Pancreas (tissue), 10 donors: ENCODE data around the gene UGT1A8. TPM values are rescaled to one million over a fixed set of nuclear protein-coding genes. Genes with fewer than 3 reads are reported as not detected.

ENCODE experiments used
- ATAC-seq, 4 donors: fragments of 200-7000 bp; cut with Tn5 transposase; one replicate each; pipeline versions ENCODE4 v1.8.0 to v1.9.1; 2020; ENCODE audit warnings: mild to moderate bottlenecking in 4 of 4, moderate library complexity in 4 of 4
- DNase-seq, 6 donors: peaks; one replicate each; pipeline ENCODE4 v3.0.0-alpha.2; 2020
- FAIRE-seq: peaks from 2 replicates; lab custom pipeline; 2012; peaks lifted over from hg19 to GRCh38; lab: Jason Lieb, UNC
- H3K27ac ChIP-seq, 4 donors: fragments of 200-600 bp; sonication (generic); 1 replicate in 3 of 4; 2 replicates in 1 of 4; pipeline versions ENCODE4 v1.5.0 to v1.8.0; 2020
- H3K27me3 ChIP-seq, 4 donors: fragments of 200-600 bp; one replicate each; pipeline ENCODE4 v1.8.0; 2021
- H3K36me3 ChIP-seq, 3 donors: fragments of 200-600 bp; sonication (generic) in 1 of 3; one replicate each; pipeline versions ENCODE4 v1.5.0 to v1.8.0; 2020 to 2021
- H3K4me1 ChIP-seq, 3 donors: fragments of 200-600 bp; one replicate each; pipeline ENCODE4 v1.8.0; 2021
- H3K4me3 ChIP-seq, 4 donors: fragments of 200-600 bp; sonication (generic) in 2 of 4; one replicate each; pipeline versions ENCODE4 v1.5.0 to v1.8.0; 2020 to 2021
- H3K9me3 ChIP-seq, 4 donors: fragments of 200-600 bp; one replicate each; pipeline ENCODE4 v1.8.0; 2021
- CTCF ChIP-seq, 4 donors: fragments of 200-600 bp; sonication (generic) in 3 of 4; IDR thresholded peaks; one replicate each; pipeline versions ENCODE4 v1.5.0 to v1.8.0; 2021; ENCODE audit warnings: antibody characterized with exemption in 4 of 4
- WGBS, 2 donors: extraction: QIAGEN DNeasy Blood & Tissue Kit; methylation state at CpG; one replicate each; pipeline ENCODE4 v1.1.7; 2013; 5-methylcytosine and 5-hydroxymethylcytosine counted together
- intact Hi-C, 3 donors: fragments of 100-400 bp; cut with DNase I; formaldehyde crosslinking; loops; one replicate each; pipeline versions ENCODE4 v1.11.1 to v1.14.2; 2022
- polyA plus RNA-seq, 2 donors: library from polyadenylated mRNA; stranded (reverse); fragments of 200-250 nt; gene quantifications; one replicate each; pipeline ENCODE4 v1.2.3, GENCODE V29; 2013
- total RNA-seq, 6 donors: library from RNA; stranded (reverse); fragmentation: NEBNext Ultra II Directional in 4 of 6; extraction: Animal tissue kit (Norgen Biotek cat#: 25700) in 4 of 6; gene quantifications; one replicate each; pipeline versions ENCODE4 v1.2.1 to v1.2.4, GENCODE V29; 2021 to 2023
- donor health status: healthy with polysubstance abuse.
- donor health status: DM: no; HTN: no; CAD: no; lungs with moderate emphysema.
- donor health status: DM: no; HTN: no; CAD: no.
- donor health status: control.
- donor health status: control.
- donor health status: Bipolar disorder and iron deficiency.
- donor health status: DM: yes; HTN: yes; CAD: no.
- donor health status: DM: no; HTN: no; CAD: no.
- donor health status: DM: no; HTN: no; CAD: no.
- donor health status: DM: yes; HTN: yes; CAD: no.

Gene UGT1A8
- total and polyA plus RNA-seq, 8 donors: 0.12 TPM; not detected in 7

GRCh38 chr2:233816334-233816733, 198.9 kb downstream of the UGT1A8 start:
- WGBS, 2 donors: 57 to 60% methylated on average over 2 of the region's 2 CpGs

GRCh38 chr2:233816771-233817170, 199.3 kb downstream of the UGT1A8 start:
- Histone ChIP-seq H3K27me3 (no peaks in the 10 kb centered on the region), H3K9me3 (no peaks in the 10 kb centered on the region), H3K4me3 (no peak overlapping the region), H3K36me3 (no peaks in the 10 kb centered on the region), H3K4me1 (no peaks in the 10 kb centered on the region), H3K27ac (no peak overlapping the region)
- 84 to 86% methylated on average over 4 of the region's 4 CpGs for WGBS, 2 donors
- no peak for ATAC-seq
- intact Hi-C loops: no loop called here
- peak in 3 of 6 donors; percentile 3 to 19 (median 11) for DNase-seq
- FAIRE-seq: no peak
- no peak for TF ChIP-seq CTCF (IDR thresholded peaks at IDR 0.05)

More at GRCh38 chr2:233816334-233816733, 198.9 kb downstream of the UGT1A8 start:
- Histone ChIP-seq H3K27ac (no peak overlapping the region), H3K4me1 (no peaks in the 10 kb centered on the region), H3K9me3 (no peaks in the 10 kb centered on the region), H3K27me3 (no peaks in the 10 kb centered on the region), H3K4me3 (no peak overlapping the region), H3K36me3 (no peaks in the 10 kb centered on the region)
- no peak for ATAC-seq
- intact Hi-C loops: no loop called here
- no peak for FAIRE-seq
- no peak for TF ChIP-seq CTCF (IDR thresholded peaks at IDR 0.05)
- DNase-seq: peak in 2 of 6 donors; percentile 6

- Histone ChIP-seq H3K9me3 (no peaks in the 10 kb centered on the region), H3K27me3 (no peaks in the 10 kb centered on the region), H3K27ac (no peak overlapping the region), H3K4me3 (no peak overlapping the region), H3K36me3 (no peaks in the 10 kb centered on the region), H3K4me1 (no peaks in the 10 kb centered on the region)
- intact Hi-C loops: no loop called here
- ATAC-seq (no peak), DNase-seq (peak in 3 of 6 donors; percentile 4 to 17 (median 8)), FAIRE-seq (no peak)
- no peak for TF ChIP-seq CTCF (IDR thresholded peaks at IDR 0.05)
- WGBS, 2 donors: 75 to 83% methylated on average over 3 of the region's 3 CpGs
These were observed 200.0 kb downstream of the UGT1A8 start for GRCh38 chr2:233817361-233817911.

GRCh38 chr2:233817995-233818638, 200.7 kb downstream of the UGT1A8 start:
- ATAC-seq: no peak
- intact Hi-C loops: no loop called here
- Histone ChIP-seq H3K36me3 (no peaks in the 10 kb centered on the region), H3K27ac (no peak overlapping the region), H3K4me3 (no peak overlapping the region), H3K9me3 (no peaks in the 10 kb centered on the region), H3K4me1 (no peaks in the 10 kb centered on the region), H3K27me3 (no peaks in the 10 kb centered on the region)
- WGBS, 2 donors: 80 to 87% methylated on average over 11 of the region's 11 CpGs
- no peak for TF ChIP-seq CTCF (IDR thresholded peaks at IDR 0.05)
- no peak for FAIRE-seq
- DNase-seq: peak in 3 of 6 donors; percentile 10 to 34 (median 21)
